RPMI8226 (cell line): Measurements from ENCODE around the gene SLC7A14.
A peak's percentile ranks its signal among the peaks of the same experiment; 100 is the strongest.

Experiments
- DNase-seq: peaks from one replicate; pipeline ENCODE4 v3.0.0-alpha.2; 2015

SLC7A14 gene

GRCh38 chr3:170421111-170421641, 164.7 kb downstream of the SLC7A14 start:
- no peak for DNase-seq

- DNase-seq: no peak
Measured at GRCh38 chr3:170420307-170420821, 165.5 kb downstream of the SLC7A14 start.

DNA sequence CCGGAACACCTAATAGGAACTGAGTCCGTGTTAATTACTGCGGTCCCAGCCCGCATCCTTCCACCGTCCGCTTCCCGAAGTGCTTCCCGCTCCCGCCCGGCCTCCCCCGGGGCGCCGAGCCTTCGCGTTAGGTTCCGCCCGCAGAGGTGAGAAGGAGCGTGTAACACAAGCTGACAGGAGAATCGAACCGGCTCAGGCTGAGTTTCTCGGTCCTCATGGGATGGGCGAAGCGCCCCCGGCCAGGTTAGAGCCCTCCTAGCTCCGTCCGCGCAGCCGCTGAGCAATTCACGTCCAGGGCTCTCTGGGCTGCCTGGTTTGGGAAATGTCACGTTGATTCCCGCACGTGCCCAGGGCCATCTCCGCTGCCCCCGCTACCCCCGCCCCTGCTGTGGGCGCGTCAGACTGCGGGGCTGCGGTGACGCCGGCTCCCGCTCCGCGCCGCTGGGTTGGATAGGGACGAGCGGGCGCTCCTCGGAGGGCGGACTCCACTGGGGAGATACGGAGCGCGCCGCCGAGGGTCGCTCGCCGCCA, 166.3 kb downstream of the SLC7A14 start:
- no peak for DNase-seq

DNA sequence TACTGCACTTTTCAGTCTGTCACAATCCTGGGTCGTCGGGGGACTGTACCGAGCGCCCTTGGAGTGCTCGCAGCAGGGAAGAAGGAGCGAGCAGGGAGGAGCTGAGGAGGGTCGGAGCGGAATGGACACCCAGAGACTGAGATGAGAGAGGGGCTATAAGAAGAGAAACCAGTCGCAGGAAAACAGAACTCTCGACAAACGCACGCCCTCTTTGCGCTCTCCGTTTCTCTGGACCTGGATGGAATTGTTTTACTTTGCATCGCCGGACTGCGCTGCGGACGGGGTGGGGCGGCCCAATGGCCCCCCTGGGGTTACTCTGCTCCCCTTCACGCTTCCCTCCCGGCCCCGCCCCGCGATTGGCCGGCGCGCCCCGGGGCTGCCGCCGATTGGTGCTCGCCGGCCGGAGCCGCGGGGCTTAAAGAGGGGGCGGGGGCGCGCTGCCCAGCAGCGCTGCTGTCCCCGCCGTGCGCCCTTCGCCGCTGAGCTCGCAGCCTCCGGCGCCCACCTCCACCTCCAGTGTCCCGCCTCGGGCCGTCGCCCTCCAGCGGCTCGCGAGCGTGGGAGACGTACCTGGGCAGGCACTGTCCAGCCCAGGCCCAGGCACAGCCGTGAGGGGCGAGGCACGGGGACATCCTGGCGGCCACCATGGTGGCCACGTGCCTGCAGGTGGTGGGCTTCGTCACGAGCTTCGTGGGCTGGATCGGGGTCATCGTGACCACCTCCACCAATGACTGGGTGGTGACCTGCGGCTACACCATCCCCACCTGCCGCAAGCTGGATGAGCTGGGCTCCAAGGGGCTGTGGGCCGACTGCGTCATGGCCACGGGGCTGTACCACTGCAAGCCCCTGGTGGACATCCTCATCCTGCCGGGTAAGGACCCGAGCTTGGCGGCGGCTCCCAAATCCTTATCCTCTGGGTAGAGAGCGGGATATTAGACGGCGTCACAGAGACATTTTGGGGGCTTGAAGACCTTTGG, 167.2 kb downstream of the SLC7A14 start, which contains the start of gene CLDN11:
TSS of gene CLDN11 (plus strand) at position 447 of the 977 bp plus-strand sequence. CDS start at position 646, 199 bp downstream.
- DNase-seq: no peak

DNA sequence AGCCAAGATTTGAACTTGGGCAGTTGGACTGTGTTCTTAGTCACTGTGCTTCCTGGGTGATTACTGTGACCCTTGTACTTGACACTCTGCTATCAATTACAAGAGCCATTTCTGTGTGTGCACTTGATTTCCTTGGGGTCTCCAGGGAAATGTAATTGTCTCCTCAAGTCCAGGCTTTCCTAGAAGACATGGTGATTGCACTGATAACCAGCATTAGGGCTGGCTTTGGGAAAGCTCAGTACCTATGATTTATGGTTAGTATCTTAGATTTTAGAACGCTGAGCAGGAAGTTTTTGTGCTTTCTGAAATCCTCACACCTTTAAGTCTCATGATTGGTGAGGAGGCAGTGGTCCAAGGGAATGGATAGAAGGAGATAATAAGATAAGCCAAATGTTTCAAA, 168.8 kb downstream of the SLC7A14 start:
- no peak for DNase-seq

DNA sequence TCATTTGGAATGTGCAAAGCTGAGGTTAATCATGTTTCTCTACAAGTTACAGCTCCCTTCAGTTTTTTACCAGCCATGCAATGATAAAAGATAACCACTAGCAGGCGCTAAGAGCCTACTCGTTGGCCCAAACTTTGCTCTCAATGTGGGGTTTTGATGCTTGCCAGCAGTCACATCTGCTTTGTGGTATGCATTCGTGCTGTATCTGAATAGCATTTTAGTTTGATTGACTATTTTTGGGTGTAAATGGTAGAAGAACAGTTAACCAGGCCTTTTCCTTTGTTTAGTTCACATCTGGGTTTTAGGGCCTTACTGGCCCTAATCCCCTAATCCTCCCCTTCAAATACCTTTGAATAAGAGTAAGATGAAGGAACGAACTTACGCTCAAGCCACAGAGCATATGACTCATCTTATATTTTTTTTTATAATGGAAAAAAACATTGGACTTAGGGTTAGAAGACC, 171.6 kb downstream of the SLC7A14 start:
- peak; percentile 78 for DNase-seq

DNA sequence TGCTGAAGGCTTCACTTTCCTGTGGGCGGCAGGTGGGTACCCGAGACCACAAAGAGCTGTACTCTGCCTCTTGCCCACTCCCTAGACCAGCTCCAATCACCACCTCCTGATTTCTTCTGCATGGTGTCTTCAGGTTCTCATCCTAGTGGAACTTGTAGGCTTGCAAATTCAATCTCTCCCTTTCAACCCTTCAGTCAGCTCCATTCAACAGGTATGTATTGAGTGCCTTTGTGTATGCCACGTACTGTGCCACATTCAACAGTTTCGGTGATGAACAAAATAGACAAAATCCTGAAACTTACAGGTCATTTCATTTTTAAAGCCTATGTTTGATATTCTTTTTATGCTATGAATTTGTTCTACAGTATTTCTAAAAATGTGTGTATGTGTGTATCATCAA, 172.6 kb downstream of the SLC7A14 start:
- no peak for DNase-seq

DNA sequence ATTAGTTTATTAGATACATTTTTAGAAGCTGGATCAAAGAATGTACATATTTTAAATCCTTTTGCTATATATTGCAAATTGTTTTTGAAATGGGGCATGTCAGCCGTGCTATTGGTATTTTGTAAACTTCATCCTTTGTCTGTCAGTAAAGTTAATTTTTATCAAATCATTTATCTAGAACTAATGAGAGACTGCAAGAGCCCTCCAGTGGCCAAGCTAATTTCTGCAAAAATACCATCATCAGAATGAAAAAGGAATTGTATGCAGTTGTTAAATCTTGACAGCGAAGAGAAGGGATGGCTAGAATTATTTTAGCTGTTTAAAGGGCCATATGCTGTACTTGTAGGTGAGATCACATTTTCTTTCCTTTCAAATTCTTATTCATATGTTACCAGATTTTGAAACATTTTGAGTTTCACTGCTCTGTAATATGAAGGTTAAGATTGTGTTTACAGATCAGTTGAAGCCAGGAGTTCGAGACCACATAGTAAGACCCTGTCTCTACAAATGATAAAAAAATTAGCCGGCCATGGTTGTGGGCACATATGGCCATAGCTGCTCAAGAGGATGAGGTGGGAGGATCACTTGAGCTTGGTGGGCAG, 175.3 kb downstream of the SLC7A14 start:
- peak; percentile 64 for DNase-seq
